Measurements from ENCODE around the gene ARHGEF39. TPM values are rescaled to one million over a fixed set of nuclear protein-coding genes. Genes with fewer than 3 reads are reported as not detected.
"Not testable (repeated sequence)": the region's sequence is repeated elsewhere in the genome, so short reads cannot be mapped to it uniquely, and the experiment has no call there.

The ARHGEF39 gene
- total RNA-seq, 1 donor from 2014 or later = 0.25 TPM

DNA sequence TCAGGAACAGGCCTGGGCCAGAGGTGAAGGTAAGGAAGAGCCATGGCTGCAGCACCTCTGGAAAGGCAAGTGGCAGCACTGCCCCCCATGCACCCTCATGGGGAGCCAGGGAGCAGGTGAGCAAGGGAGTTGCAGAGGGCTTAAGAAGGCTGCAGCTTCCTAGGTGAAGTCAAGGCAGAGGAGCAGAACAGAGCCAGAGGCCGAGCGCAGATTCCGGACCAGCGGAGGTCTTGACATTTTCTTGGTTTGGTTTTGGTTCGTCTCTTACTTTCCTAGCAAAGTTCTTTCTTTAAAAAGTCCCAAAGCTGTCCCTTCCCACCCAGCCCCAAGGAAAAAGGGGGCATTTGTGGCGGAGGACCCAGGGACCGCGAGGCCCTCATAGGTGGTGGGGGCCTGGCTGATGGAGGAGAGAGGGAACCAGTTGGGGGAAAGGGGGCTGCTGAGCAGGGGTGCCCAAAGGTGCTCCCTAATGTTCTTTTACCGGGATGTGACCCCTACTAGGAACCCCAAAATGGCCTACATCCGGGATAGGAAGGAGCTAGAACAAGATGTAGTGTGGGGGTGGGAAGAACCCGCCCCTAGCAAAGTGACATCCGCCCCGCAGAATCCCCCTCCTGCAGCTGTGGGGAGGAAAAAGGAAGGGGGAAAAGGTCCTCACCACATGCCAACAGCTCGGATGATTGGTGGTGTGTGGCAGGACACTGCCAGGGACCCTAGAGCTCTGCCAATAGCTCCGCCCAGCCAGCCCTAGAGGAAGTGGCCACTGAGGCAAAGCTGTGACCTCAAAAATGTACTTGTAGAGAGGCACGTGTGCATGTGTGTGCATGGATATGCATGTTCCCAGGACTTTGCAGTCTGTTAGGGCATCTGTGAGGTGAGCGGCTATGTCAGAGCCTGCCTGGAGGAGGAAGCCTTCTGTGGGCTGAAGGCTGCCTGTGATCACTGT lies 45.9 kb downstream of the ARHGEF39 start:
- no peak for DNase-seq (ENCODE audit: low read depth)

DNA sequence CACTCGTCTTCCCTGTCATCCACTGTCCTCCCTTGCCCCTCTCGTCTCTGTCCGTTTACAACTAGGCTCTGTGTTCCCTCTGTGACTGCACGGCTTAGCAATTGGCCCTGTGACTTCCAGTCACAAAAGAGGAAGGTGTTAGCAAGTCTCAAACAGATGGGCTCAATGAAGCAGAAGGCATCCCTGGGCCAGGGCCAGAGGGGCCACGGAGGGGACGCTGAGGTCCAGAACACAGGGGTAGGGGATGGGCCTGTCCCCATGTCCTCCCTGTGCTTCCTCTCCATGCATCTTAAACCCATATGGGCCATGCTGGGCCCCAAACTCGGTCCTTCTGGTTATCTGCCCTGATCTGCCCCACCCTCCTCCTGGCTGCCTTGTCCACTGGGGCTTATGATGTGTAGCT lies 46.7 kb downstream of the ARHGEF39 start, which contains the start of gene CD72:
CD72 (minus strand) TSS at position 89 of the 403 bp plus-strand sequence. CDS start 110 bp downstream, outside the sequence.
- no peak for DNase-seq (ENCODE audit: low read depth)

DNA sequence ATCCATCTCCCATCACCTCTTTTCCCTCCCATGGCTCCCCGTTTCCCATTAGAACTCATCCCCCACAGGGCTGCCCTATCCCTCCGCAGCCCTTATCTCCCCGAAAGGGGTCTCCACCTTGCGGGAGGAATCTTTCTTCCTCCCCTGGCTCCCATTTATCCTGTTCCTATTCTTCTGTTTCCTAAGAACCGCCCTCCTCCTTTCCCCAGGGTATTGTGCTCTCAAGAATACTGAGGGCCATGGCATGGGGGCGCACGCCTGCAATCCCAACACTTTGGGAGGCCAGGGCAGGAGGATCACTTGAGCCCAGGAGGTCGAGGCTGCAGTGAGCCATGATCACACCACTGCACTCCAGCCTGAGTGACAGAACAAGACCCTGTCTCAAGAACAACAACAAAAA lies 47.4 kb downstream of the ARHGEF39 start:
- no peak for DNase-seq (ENCODE audit: low read depth)

DNA sequence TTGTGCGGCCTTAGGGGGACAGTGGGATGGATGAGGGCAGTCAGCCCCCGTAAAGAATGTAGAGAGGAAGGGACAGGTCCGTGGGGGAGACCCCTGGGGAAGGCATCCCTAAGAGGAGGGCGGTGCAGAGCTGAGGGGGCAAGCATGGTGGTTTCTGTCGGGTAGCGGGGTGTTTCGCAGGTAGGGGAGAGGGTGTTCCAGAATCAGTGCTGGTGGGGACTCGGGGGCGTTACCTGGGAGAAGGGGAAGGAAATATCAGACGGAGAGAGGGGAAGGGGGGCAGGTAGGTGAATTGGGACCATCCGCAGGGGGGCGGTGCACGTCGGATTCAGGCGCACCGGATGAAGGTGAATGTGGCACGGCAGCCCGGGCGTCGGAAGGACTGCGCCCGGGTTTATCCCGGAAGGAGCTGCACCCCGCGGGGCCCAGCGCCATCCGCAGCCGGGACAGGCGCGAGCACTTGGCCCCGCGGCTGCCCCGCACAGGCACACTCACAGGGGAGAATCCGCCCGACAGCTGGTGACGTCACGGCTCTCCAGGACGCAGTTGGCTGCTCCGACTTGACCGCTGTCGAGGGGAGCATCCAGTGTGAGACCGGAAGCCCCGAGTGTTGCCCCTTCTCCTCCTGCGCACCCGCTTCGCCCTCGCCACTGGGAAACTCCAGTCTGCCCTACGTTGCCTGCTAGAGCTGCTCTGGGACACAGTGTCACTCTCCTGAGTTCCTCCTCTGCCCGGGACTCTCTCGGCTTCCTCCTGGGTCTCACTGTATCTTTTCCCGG lies 48.1 kb downstream of the ARHGEF39 start:
- DNase-seq (ENCODE audit: low read depth) = peak; percentile 17

DNA sequence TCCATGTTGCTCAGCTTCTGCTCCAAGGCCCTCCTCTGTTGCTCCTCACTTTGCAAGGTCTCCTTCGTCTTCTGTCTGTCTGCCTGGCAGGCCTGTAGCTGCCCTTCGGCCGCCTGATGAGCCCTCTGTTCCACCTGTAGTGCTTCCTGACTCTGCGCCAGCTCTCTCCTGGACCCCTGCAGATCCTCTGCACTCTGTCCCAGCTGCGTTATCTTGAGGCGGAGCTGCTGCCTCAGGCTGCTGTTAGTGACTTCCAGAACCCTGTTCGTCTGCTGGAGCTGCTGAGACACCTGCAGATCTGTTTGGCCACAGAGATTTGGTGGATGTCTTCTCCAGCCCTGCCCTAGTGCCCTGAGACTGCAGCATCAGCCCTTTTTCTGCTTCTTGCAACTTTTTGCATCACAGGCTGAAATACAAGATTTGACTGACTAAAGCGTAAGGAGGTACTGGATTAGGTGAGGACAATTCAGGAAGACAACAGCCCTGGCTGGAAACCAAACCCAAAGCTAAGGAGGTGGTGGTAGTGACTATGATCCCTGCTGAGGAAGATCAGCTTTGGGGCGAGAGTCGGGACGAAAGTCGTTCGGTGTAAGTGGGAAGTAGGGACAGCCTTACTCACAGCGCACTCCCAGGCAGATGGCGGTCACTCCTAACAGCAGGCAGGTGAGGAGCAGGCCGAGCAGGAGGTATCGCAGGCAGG lies 48.9 kb downstream of the ARHGEF39 start:
- no peak for DNase-seq (ENCODE audit: low read depth)

DNA sequence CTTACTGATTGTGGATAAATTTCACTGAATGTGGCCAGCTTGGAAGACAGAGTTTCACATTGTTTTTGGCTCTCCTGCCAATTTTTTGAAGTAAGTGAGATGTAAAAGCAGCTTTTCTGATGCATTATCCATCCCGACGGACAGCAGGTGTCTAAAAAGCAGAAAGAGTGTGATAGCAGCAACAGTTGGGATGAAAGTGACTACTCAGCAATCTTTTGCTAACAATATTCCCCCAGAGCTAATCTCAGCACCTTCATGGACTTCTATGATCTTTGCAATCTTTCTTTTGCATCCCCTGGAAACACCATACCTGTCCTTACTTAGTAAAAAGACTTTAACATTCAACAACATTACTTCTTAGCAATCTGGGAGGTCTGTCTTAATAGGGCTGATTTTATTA lies 52.2 kb downstream of the ARHGEF39 start:
- no peak for DNase-seq (ENCODE audit: low read depth)

DNA sequence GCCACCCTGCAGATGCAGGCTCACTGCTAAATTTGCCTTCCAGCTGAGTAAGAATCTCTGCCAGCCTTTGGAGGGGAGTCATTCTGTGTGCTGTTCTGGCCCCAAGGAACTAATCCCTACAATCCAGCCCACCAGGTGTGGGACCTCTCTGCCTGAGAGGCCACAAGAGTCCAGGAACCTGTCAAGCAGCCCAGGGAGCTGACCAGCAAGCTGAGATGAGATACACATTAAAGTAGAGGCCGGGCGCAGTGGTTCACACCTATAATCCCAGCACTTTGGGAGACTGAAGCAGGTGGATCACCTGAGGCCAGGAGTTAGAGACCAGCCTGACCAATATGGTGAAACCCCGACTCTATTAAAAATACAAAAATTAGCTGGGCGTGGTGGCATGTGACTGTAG lies 52.9 kb downstream of the ARHGEF39 start:
- DNase-seq (ENCODE audit: low read depth) = not testable (repeated sequence)

DNA sequence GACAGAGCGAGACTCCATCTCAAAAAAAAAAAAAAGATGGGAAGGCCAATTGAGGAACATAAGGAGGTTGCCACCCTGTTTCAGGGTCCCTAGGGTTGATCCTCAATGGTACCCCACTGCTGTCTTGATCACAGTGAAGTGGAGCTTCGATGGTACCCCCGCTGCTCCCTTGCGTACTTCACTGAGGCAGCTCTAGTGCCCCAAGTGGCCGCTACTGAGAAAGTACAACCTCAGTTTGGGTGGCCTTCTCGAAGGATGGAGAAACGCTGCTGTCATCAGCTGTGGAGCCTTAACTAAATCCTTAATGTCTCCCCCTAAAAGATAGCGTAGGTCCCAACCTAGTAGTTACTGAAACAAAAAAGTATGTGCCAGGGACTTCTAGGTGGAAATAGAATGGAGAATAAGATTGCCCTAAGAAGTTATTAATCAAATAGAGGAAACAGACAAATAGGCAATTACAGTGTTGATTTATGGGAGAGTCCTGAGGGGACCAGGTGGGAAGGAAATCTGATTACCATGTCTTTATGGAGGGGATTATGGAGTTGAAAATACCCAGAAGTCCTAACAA lies 53.7 kb downstream of the ARHGEF39 start:
- peak; percentile 33 for DNase-seq (ENCODE audit: low read depth)

DNA sequence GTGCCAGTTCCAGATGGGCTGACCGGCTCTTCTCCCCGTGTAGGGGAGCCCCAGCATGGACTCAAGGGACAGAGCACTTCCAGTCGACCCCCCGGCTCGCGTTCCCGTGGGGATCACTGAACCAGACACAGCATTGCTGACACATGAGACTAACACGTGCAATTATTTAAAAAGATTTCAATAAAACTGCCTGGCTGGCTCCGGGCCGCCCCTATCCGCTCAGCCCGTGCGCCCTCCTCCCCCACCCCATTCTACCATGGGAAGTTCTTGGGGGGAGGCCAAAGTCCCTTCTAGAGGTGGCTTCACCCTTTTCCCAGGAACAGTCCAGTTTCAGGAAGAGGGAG lies 55.2 kb downstream of the ARHGEF39 start:
- DNase-seq (ENCODE audit: low read depth) = no peak

Other genes starting within 250 kb of the ARHGEF39 start
- 20.8 and 42.4 TPM in 2 replicates for gene RUSC2, start 175.1 kb downstream of the ARHGEF39 start, total RNA-seq
- gene TESK1, start 59.9 kb downstream of the ARHGEF39 start, total RNA-seq = 5.6 and 10.6 TPM in 2 replicates
- 0.60 and 1.2 TPM in 2 replicates for gene CD72, start 46.8 kb downstream of the ARHGEF39 start, total RNA-seq
- gene SIT1, start 14.3 kb downstream of the ARHGEF39 start, total RNA-seq = not detected in 2 replicates
- 5,792 and 14,792 TPM in 2 replicates for gene RMRP, start 7.2 kb downstream of the ARHGEF39 start, total RNA-seq
- 11.9 and 24.8 TPM in 2 replicates for gene CCDC107, start 6.9 kb downstream of the ARHGEF39 start, total RNA-seq
- 6.8 and 6.9 TPM in 2 replicates for gene CA9, start 8.7 kb upstream of the ARHGEF39 start, total RNA-seq
- gene TPM2, start 24.7 kb upstream of the ARHGEF39 start, total RNA-seq = 51.4 and 124 TPM in 2 replicates
- gene TLN1, start 67.0 kb upstream of the ARHGEF39 start, total RNA-seq = 266 and 772 TPM in 2 replicates
- 57.8 and 152 TPM in 2 replicates for gene CREB3, start 67.5 kb upstream of the ARHGEF39 start, total RNA-seq
- 14.9 and 46.9 TPM in 2 replicates for gene GBA2, start 84.0 kb upstream of the ARHGEF39 start, total RNA-seq
- 13.7 and 24.3 TPM in 2 replicates for gene RGP1, start 84.1 kb upstream of the ARHGEF39 start, total RNA-seq
- gene MSMP, start 89.1 kb upstream of the ARHGEF39 start, total RNA-seq = not detected in 2 replicates
- 13.9 and 35.6 TPM in 2 replicates for gene NPR2, start 126.4 kb upstream of the ARHGEF39 start, total RNA-seq
- gene SPAG8, start 147.1 kb upstream of the ARHGEF39 start, total RNA-seq = 0.80 TPM in 1 of 2 replicates, not detected in the other
- gene HINT2, start 149.8 kb upstream of the ARHGEF39 start, total RNA-seq = 12.7 and 25.7 TPM in 2 replicates
- gene FAM221B, start 163.5 kb upstream of the ARHGEF39 start, total RNA-seq = not detected in 2 replicates
- 0.69 and 9.4 TPM in 2 replicates for gene TMEM8B, start 164.0 kb upstream of the ARHGEF39 start, total RNA-seq
- gene OR13J1, start 205.2 kb upstream of the ARHGEF39 start, total RNA-seq = not detected in 2 replicates
- gene HRCT1, start 241.0 kb upstream of the ARHGEF39 start, total RNA-seq = 0.45 TPM in 1 of 2 replicates, not detected in the other
- gene SPAAR, start 244.3 kb upstream of the ARHGEF39 start, total RNA-seq = 0.17 TPM in 1 of 2 replicates, not detected in the other

All from renal cortical epithelial cell (primary cell).